Muscle of leg (tissue), 11 donors: ENCODE results near the gene PMF1. TPM values are rescaled to one million over a fixed set of nuclear protein-coding genes. Genes with fewer than 3 reads are reported as not detected.

Experiments used
- DNase-seq: peaks from one replicate; pipeline ENCODE4 v3.0.0; 2013
- H3K27ac ChIP-seq: one replicate; pipeline ENCODE4 v1.5.1; 2013; ENCODE audit warnings: mild to moderate bottlenecking, low read length, control low read depth
- H3K27me3 ChIP-seq: one replicate; pipeline ENCODE4 v1.6.1; 2013; ENCODE audit warnings: low read length; ENCODE audit not compliant: control insufficient read depth, insufficient read depth
- H3K36me3 ChIP-seq: one replicate; pipeline ENCODE4 v1.6.1; 2013; ENCODE audit warnings: low read length; ENCODE audit not compliant: control insufficient read depth, insufficient read depth
- H3K4me1 ChIP-seq: one replicate; pipeline ENCODE4 v1.6.1; 2013; ENCODE audit warnings: low read length; ENCODE audit not compliant: control insufficient read depth, insufficient read depth
- H3K4me3 ChIP-seq: one replicate; pipeline ENCODE4 v1.5.1; 2013; ENCODE audit warnings: low read length, control low read depth
- H3K9me3 ChIP-seq: replicated peaks from 2 replicates; pipeline ENCODE4 v1.6.1; 2013; ENCODE audit warnings: low read depth, low read length; ENCODE audit not compliant: control insufficient read depth
- WGBS: methylation state at CpG from one replicate; pipeline ENCODE4 v1.1.5; 2013; ENCODE audit warnings: missing lambda C conversion rate; ENCODE audit not compliant: insufficient coverage; 5-methylcytosine and 5-hydroxymethylcytosine counted together
- polyA plus RNA-seq, 8 donors: library from polyadenylated mRNA; unstranded; fragments of 120-200 nt; gene quantifications; one replicate each; pipeline versions ENCODE4 v1.2.1 to v1.2.3, GENCODE V29; 2013; ENCODE audit warnings: inconsistent platforms in 1 of 8, low replicate concordance in 1 of 8; ENCODE audit not compliant: insufficient read length in 8 of 8, insufficient read depth in 1 of 8
- total RNA-seq: library from RNA; stranded (reverse); fragments of 120-200 nt; gene quantifications from one replicate; pipeline ENCODE4 v1.2.4, GENCODE V29; 2013

The PMF1 gene
- total and polyA plus RNA-seq, 9 donors = 42.2 to 53.0 (median 43.8) TPM

GRCh38 chr1:156246241-156246780 is 33.5 kb downstream of the PMF1 start:
- H3K4me1 ChIP-seq = peaks cover 35% of the 10 kb centered on the region
- H3K9me3 ChIP-seq = no peaks in the 10 kb centered on the region
- peaks cover 39% of the 10 kb centered on the region for H3K36me3 ChIP-seq
- no peak overlapping the region for H3K27ac ChIP-seq
- peaks cover 32% of the 10 kb centered on the region for H3K27me3 ChIP-seq
- WGBS = 46% methylated on average over 4 of the region's 10 CpGs
- DNase-seq = no peak
- no peak overlapping the region for H3K4me3 ChIP-seq

- Histone ChIP-seq H3K4me1 (peaks cover 35% of the 10 kb centered on the region), H3K36me3 (peaks cover 39% of the 10 kb centered on the region), H3K27me3 (peaks cover 32% of the 10 kb centered on the region), H3K9me3 (no peaks in the 10 kb centered on the region), H3K4me3 (no peak overlapping the region), H3K27ac (no peak overlapping the region)
- peak; percentile 46 for DNase-seq
- WGBS = 23% methylated on average over 7 of the region's 16 CpGs
Observed at GRCh38 chr1:156246781-156247459, 34.1 kb downstream of the PMF1 start.

- no peak for DNase-seq
- H3K36me3 ChIP-seq = peaks cover 40% of the 10 kb centered on the region
- peaks cover 35% of the 10 kb centered on the region for H3K4me1 ChIP-seq
- no peak within 1 kb of the TSS for H3K4me3 ChIP-seq
- peaks cover 32% of the 10 kb centered on the region for H3K27me3 ChIP-seq
- H3K9me3 ChIP-seq = no peaks in the 10 kb centered on the region
- no peak within 1 kb of the TSS for H3K27ac ChIP-seq
- whole genome bisulfite sequencing = 49% methylated on average over 11 of the region's 16 CpGs
Observed at GRCh38 chr1:156247460-156248322, 34.9 kb downstream of the PMF1 start, which contains the start of gene PAQR6. TSS of gene PAQR6 (minus strand) at chr1:156248056. CDS start at chr1:156246731, 1,325 bp downstream.

GRCh38 chr1:156248323-156248683 is 35.5 kb downstream of the PMF1 start:
- Histone ChIP-seq H3K9me3 (no peaks in the 10 kb centered on the region), H3K36me3 (peaks cover 46% of the 10 kb centered on the region), H3K27me3 (peaks cover 32% of the 10 kb centered on the region), H3K4me3 (no peak overlapping the region), H3K27ac (no peak overlapping the region), H3K4me1 (peaks cover 35% of the 10 kb centered on the region)
- no CpG with 5 or more reads among the region's 4 CpGs for WGBS
- no peak for DNase-seq

GRCh38 chr1:156249593-156249992 is 36.8 kb downstream of the PMF1 start:
- H3K9me3 ChIP-seq = no peaks in the 10 kb centered on the region
- H3K36me3 ChIP-seq = peaks cover 54% of the 10 kb centered on the region
- H3K4me1 ChIP-seq = peaks cover 35% of the 10 kb centered on the region
- 100% methylated on average over 1 of the region's 5 CpGs for WGBS
- DNase-seq = no peak
- H3K27me3 ChIP-seq = peaks cover 26% of the 10 kb centered on the region
- no peak overlapping the region for H3K27ac ChIP-seq
- no peak overlapping the region for H3K4me3 ChIP-seq

GRCh38 chr1:156251527-156251926 is 38.7 kb downstream of the PMF1 start:
- no peak overlapping the region for H3K27ac ChIP-seq
- no peak for DNase-seq
- H3K9me3 ChIP-seq = no peaks in the 10 kb centered on the region
- no peak overlapping the region for H3K4me3 ChIP-seq
- H3K4me1 ChIP-seq = peaks cover 21% of the 10 kb centered on the region
- peaks cover 64% of the 10 kb centered on the region for H3K36me3 ChIP-seq
- WGBS = 19% methylated on average over 2 of the region's 3 CpGs
- H3K27me3 ChIP-seq = peaks cover 7% of the 10 kb centered on the region

- Histone ChIP-seq H3K9me3 (no peaks in the 10 kb centered on the region), H3K36me3 (peaks cover 85% of the 10 kb centered on the region), H3K4me3 (no peak overlapping the region), H3K27ac (no peak overlapping the region), H3K27me3 (no peaks in the 10 kb centered on the region), H3K4me1 (peaks cover 5% of the 10 kb centered on the region)
- DNase-seq = no peak
- whole genome bisulfite sequencing = 89% methylated on average over 3 of the region's 3 CpGs
Observed at GRCh38 chr1:156253634-156254033, 40.8 kb downstream of the PMF1 start.

- H3K4me1 ChIP-seq = peaks cover 2% of the 10 kb centered on the region
- no CpG with 5 or more reads among the region's 2 CpGs for WGBS
- no peak overlapping the region for H3K4me3 ChIP-seq
- peaks cover 79% of the 10 kb centered on the region for H3K36me3 ChIP-seq
- H3K9me3 ChIP-seq = no peaks in the 10 kb centered on the region
- H3K27me3 ChIP-seq = no peaks in the 10 kb centered on the region
- no peak for DNase-seq
- no peak overlapping the region for H3K27ac ChIP-seq
Observed at GRCh38 chr1:156257711-156258110, 44.9 kb downstream of the PMF1 start.

GRCh38 chr1:156258859-156259258 is 46.1 kb downstream of the PMF1 start:
- peaks cover 2% of the 10 kb centered on the region for H3K4me1 ChIP-seq
- peaks cover 75% of the 10 kb centered on the region for H3K36me3 ChIP-seq
- no peak overlapping the region for H3K27ac ChIP-seq
- DNase-seq = no peak
- 90% methylated on average over 5 of the region's 8 CpGs for WGBS
- no peaks in the 10 kb centered on the region for H3K27me3 ChIP-seq
- H3K4me3 ChIP-seq = no peak overlapping the region
- no peaks in the 10 kb centered on the region for H3K9me3 ChIP-seq

- Histone ChIP-seq H3K9me3 (no peaks in the 10 kb centered on the region), H3K27ac (no peak overlapping the region), H3K4me3 (no peak overlapping the region), H3K36me3 (peaks cover 79% of the 10 kb centered on the region), H3K27me3 (no peaks in the 10 kb centered on the region), H3K4me1 (peaks cover 2% of the 10 kb centered on the region)
- no CpG with 5 or more reads among the region's 3 CpGs for WGBS
- DNase-seq = no peak
Observed at GRCh38 chr1:156259805-156260204, 47.0 kb downstream of the PMF1 start.
